GM18519 (cell line): Measurements from ENCODE around the gene XRCC1.
A peak's percentile ranks its signal among the peaks of the same experiment; 100 is the strongest.
"Not testable (repeated sequence)": the region's sequence is repeated elsewhere in the genome, so short reads cannot be mapped to it uniquely, and the experiment has no call there.

Experiments
- ATAC-seq: cut with Tn5 transposase; IDR thresholded peaks from one replicate; pipeline ENCODE4 v1.9.1; 2021; ENCODE audit warnings: mild to moderate bottlenecking, moderate library complexity; ENCODE audit not compliant: unreplicated experiment, low FRiP score

XRCC1 gene

GRCh38 chr19:43524922-43525835, 50.1 kb downstream of the XRCC1 start:
- no peak for ATAC-seq

- ATAC-seq = not testable (repeated sequence)
Measured at GRCh38 chr19:43523696-43524095, 51.6 kb downstream of the XRCC1 start.

DNA sequence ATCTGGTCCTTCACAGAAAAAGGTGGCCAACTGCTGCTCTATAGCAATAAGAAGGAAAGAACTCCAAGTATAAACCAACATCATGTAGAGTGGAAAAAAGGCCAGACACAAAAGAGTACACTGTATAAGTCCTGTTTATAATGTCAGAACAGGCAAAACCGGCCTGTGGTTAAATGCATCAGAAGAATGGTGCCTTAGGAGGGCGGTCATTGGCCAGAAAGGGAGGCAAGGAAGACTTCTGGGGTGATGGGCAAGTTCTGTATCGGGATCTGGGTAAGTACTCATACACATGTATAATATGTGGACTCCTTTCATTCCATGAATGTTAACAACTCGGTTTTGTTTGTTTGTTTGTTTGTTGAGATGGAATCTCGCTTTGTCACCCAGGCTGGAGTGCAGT, 52.4 kb downstream of the XRCC1 start:
- no peak for ATAC-seq

- ATAC-seq = no peak
Measured at GRCh38 chr19:43519436-43520088, 55.8 kb downstream of the XRCC1 start.

GRCh38 chr19:43518051-43518450, 57.3 kb downstream of the XRCC1 start:
- ATAC-seq = no peak

GRCh38 chr19:43512399-43512798, 62.9 kb downstream of the XRCC1 start:
- not testable (repeated sequence) for ATAC-seq

DNA sequence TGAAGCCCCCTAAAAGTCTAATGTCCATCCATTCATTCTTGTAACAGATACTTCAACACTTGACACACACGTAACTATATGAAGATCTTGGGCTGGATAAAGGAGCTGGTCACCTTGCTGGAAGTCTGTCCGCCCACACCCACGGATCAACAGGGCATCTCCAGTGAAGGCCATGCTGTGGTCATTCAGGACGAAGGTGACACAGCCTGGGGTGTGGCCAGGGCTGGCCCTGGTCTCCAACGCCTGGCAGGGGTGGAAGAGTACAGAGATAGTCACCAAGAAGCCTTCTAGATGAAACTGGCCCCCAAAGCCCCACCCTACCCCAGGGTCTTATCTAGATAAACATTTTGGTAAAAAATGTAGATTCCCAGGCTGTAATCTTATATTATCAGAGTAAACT, 64.0 kb downstream of the XRCC1 start:
- ATAC-seq = no peak

- ATAC-seq = no peak
Measured at GRCh38 chr19:43510713-43511112, 64.6 kb downstream of the XRCC1 start.

DNA sequence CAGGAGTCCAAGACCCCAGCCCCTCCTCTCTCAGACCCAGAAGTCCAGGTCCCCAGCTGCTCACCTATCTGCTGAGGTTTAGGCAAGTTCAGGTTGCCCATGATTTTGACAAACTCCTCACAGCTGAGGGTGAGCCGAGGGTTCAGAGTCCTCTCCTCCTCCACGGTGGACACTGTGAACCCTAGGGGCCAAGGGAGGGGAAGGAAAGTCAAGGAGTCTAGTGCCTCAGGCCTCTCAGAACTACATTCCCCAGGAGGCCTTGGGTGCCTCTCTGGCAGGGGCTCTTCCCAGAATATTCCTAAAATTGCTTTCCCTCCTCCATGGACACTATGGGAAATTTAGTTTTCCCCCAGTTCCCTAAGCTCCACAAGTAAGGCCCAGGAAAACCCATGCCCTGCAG, 67.4 kb downstream of the XRCC1 start:
- no peak for ATAC-seq

DNA sequence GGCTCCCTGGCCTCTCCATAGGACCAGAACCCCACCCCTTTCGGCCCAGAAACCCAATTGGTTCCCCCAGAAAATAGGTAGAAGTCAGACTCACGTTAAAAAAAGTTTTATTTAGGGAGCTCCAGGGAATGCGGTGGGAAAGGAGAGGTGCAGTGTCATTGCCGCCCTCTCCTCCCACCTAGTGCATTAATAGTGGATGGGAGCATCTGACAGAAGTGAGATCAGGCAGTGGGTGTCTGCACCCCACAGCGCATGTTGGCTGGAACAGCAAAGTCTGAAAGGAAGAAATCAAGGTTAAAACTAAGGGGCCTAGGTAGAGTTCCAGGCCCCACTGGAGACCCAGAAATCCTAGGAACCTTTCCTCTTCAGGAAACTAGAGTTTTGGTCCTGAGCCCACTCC, 68.7 kb downstream of the XRCC1 start:
- ATAC-seq = no peak

DNA sequence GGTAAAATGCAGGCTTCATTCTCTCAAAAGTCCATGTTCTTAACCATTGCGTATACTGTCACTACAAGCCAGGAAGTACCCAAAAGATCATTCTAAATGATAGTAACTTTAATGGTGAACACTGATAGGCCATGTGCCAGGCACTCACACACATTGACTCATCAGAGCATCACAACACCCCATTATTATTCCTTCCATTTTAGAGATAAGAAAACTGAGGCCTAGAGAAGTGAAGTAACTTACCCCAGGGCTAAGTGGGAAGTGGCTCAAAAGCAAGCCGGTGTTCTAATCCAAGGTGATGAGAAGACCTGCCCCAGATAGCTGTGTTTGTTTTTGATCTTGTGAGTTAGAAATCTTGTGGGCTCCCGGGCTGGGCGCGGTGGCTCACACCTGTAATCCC, 69.4 kb downstream of the XRCC1 start:
- no peak for ATAC-seq

- ATAC-seq = no peak
Measured at GRCh38 chr19:43505186-43505456, 70.2 kb downstream of the XRCC1 start.

GRCh38 chr19:43504426-43505185, 70.7 kb downstream of the XRCC1 start, which contains the start of gene PHLDB3:
PHLDB3 (minus strand) TSS chr19:43504746; CDS start chr19:43504118, 628 bp downstream.
- ATAC-seq = no peak

- ATAC-seq = peak; percentile 74
Measured at GRCh38 chr19:43503501-43504425, 71.6 kb downstream of the XRCC1 start.

- no peak for ATAC-seq
Measured at GRCh38 chr19:43502419-43502976, 72.8 kb downstream of the XRCC1 start.

DNA sequence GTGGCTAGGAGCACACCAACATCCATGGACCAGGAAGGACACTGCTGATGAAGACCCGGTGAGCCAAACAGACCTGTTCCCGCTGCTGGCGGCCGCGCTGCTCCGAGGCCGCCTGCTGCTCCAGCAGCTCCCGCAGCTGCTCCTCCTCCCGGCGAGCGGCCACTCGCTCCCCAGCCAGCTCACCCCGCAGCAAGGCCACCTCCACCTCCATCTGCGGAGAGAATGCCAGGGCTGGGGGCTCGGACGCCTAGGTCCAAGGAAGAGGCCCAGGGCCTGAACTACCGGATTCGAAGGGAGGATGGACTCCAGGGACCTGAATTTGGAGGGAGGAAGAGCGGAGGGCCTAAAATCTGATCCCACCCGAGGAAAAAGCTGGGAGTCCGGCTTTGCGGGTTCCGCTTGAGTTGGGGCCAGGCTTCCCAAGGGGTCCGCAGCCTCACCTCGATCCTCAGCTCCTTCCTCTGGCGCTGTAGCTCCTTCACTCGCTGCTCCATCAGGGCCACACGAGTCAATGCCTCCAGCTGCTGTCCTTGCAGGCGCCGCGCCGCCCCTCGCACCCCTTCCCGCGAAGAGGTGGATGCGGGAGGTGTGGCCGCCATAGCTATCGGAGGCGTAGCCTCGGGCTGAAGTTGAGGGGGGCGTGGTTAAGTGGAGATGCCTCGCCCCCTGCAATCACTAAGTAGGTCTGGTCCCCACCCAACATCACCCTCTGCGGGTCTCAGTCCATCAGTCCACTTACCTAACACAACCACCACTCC, 73.5 kb downstream of the XRCC1 start:
- no peak for ATAC-seq

DNA sequence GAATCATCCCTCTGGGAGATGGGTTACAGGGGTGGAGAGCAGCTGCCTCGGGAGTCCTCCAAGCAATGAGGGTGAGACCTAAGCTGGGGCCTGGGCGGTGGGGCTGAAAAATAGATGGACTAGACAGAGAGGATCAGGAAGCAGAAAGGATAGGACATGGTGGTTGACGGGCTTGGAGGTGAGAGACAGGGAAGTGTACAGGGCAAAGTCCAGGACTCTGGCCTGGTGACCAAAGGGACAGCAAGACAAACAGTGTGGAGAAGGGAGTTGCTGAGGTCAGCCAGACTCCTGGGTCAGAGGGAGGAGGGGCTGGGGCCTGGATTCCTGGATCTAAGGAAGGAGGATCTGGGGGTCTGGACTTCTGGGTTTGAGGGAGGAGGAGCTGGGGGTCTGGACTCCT, 76.3 kb downstream of the XRCC1 start:
- ATAC-seq = no peak

DNA sequence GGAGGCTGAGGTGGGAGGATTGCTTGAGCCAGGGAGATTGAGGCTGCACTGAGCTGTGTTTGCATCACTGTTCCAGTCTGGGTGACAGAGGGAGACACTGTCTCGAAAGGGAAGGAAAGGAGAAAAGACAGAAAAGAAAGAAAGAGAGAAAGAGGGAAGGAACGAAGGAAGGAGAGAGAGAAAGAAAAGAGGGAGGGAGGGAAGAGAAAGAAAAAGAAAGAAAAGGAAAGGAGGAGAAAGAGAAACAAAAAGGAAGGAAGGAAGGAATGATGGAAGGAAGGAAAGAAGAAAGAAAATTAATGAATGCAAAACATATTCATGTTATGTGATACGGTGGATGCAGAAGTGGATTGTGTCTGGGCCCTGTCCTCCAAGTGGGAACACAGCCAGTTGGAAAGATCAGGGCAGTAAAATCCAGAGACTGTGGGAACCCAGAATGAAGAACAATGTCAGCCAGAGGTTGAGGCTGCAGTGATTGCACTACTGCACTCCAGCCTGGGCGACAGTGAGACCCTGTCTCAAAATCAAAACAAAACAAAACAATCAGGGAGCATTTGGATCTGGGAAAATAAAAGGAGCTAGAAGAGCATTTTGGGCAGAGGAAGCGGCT, 77.0 kb downstream of the XRCC1 start:
- no peak for ATAC-seq

GRCh38 chr19:43496960-43497359, 78.4 kb downstream of the XRCC1 start:
- ATAC-seq = no peak
